ENCODE data around the gene APOA1.

The APOA1 gene

DNA sequence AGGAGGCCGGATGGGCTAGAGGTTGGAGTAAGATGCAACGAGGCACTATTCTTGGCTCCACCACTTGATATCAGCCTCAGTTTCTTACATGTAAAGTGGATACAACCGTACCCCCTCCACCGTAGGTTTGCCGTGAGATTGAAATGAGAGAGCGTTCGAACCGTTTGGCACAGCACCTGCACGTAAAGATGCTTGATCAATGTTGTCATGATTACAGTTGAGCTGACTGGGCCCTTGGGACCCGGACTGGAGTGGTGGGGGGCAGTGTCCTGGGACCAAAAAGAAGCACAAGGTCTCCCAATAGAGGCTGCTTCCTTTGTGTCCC, 4.0 kb downstream of the APOA1 start:
- DNase-seq = no peak

DNA sequence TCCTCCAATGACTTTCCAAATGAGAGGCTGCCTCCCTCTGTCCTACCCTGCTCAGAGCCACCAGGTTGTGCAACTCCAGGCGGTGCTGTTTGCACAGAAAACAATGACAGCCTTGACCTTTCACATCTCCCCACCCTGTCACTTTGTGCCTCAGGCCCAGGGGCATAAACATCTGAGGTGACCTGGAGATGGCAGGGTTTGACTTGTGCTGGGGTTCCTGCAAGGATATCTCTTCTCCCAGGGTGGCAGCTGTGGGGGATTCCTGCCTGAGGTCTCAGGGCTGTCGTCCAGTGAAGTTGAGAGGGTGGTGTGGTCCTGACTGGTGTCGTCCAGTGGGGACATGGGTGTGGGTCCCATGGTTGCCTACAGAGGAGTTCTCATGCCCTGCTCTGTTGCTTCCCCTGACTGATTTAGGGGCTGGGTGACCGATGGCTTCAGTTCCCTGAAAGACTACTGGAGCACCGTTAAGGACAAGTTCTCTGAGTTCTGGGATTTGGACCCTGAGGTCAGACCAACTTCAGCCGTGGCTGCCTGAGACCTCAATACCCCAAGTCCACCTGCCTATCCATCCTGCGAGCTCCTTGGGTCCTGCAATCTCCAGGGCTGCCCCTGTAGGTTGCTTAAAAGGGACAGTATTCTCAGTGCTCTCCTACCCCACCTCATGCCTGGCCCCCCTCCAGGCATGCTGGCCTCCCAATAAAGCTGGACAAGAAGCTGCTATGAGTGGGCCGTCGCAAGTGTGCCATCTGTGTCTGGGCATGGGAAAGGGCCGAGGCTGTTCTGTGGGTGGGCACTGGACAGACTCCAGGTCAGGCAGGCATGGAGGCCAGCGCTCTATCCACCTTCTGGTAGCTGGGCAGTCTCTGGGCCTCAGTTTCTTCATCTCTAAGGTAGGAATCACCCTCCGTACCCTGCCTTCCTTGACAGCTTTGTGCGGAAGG, 4.8 kb downstream of the APOA1 start:
- no peak for DNase-seq

GRCh38 chr11:116831790-116832349, 5.6 kb downstream of the APOA1 start:
- DNase-seq = no peak

- DNase-seq = no peak
Observed at GRCh38 chr11:116830184-116830912, 7.1 kb downstream of the APOA1 start.

GRCh38 chr11:116829525-116830183, 7.8 kb downstream of the APOA1 start, which contains the start of gene APOC3:
APOC3 (plus strand) TSS chr11:116829907; CDS start chr11:116830583, 676 bp downstream.
- DNase-seq = no peak

- DNase-seq = no peak
Observed at GRCh38 chr11:116828632-116829524, 8.5 kb downstream of the APOA1 start.

DNA sequence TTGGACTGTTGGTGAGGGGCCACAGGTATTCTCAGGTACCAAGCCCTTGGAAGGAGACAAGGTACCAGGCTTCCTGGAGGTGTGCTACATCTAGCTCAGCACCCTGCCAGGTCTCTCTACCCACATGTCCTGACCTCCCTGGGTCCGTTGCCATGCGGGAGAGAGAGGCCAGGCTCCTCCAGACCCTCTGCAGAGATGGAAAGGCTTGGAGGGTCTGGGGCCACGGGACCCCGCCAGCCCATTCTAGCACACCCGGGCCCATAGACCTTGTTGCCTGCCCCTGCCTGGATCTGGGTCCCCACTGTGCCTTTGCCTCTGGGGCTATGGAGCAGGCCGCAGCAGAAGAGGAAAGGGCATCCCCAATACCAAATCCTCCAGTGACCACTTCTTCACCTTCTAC, 10.0 kb downstream of the APOA1 start:
- DNase-seq = no peak

- no peak for DNase-seq
Observed at GRCh38 chr11:116826751-116827431, 10.5 kb downstream of the APOA1 start.

GRCh38 chr11:116825854-116826750, 11.3 kb downstream of the APOA1 start:
- DNase-seq = no peak

- DNase-seq = no peak
Observed at GRCh38 chr11:116825434-116825833, 12.0 kb downstream of the APOA1 start.

- no peak for DNase-seq
Observed at GRCh38 chr11:116823031-116823843, 14.2 kb downstream of the APOA1 start, which contains the start of gene APOA4. APOA4 (minus strand) TSS chr11:116823304; CDS start chr11:116823191, 113 bp downstream.

- DNase-seq = no peak
Observed at GRCh38 chr11:116822575-116822974, 14.8 kb downstream of the APOA1 start.

DNA sequence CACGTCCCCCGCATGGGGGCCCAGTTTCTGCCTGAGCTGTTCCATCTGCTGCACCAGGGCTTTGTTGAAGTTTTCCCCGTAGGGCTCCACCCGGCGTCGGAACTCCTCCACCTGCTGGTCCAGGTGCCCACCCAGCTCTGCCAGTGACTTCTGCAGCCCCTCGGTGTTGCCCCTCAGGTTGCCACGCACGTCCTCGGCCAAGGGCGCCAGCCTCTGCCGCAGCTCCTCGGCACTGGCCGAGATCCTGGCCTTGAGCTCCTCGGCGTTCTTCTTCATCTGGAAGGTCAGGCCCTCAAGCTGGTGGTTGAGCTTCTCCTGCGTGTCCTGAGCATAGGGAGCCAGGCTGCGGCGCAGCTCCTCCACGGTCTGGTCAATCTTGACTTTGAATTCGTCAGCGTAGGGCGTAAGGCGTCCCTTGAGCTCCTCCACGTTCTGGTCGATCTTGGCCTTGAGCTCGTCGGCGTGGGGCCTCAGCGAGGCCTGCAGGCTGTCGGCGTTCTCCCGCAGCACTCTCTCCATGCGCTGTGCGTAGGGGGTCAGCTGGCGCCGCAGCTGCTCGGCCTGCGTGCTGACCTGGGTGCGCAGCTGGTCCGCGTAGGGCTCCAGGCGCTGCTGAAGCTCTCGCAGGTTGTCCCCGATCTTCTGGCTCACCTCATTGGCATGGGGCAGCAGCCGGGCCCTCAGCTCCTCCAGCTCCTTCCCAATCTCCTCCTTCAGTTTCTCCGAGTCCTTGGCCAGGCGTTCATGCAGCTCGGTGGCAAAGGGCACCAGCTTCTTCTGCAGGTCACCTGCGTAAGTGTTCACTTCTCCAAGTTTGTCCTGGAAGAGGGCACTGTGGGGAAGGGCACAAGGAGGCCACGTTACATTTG, 16.1 kb downstream of the APOA1 start:
- no peak for DNase-seq

DNA sequence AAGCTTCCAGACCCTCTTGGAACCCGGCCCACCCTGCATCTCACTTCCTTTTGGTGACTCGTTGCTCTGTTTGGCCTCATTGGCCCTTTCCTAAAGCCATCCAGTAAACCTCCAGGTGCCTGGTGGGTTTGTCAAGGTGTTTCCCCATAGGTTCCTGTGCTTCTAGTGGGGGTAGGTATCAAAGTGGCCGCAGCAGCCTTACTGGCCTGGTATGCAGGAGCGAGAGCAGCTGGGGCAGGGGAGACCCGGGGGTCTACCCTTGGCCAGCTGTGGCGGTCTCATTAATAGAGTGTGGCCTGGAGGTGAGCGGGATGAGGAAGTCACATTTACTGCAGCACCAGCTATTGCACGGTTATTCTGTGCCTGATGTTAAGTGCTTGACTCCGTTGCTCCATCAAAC, 18.4 kb downstream of the APOA1 start:
- DNase-seq = no peak

- DNase-seq = no peak
Observed at GRCh38 chr11:116814502-116814901, 22.9 kb downstream of the APOA1 start.

GRCh38 chr11:116813781-116814471, 23.5 kb downstream of the APOA1 start:
- no peak for DNase-seq

DNA sequence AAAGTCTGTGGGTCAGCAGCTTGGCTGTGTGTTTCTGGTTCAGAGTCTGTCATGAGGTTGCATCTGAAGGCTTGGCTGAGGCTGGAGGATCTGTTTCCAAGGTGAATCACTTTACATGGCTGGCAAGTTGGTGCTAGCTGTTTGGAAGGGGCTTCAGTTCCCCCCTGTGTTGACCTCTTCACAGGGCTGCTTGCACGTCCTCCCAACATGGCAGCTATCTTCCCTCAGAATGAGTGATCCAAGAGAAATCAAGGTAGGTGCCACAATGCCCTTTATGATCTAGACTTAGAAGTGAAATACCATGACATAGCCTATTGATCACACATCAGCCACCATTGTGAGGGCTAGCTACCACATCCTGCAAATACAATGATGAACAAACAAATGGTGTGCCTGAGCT, 24.3 kb downstream of the APOA1 start:
- no peak for DNase-seq

DNA sequence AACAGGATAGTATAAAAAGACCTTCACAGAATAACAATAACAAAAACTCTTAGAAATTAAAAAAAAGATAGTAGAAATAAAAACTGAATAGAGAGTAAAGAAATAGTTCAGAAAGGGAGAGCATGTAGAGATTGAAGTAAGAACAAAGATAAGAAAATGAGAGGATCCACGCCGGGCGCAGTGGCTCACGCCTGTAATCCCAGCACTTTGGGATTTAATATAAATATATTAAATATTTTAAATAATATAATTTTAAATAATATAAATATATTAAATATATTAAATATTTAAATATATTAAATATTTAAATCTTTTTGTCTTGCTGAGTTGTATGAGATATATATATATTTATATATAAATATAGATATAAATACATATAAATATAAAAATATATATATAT, 25.3 kb downstream of the APOA1 start:
- DNase-seq = no peak
